Forelimb muscle (tissue), 1 donor: ENCODE measurements around the gene SMOC2. TPM values are rescaled to one million over a fixed set of nuclear protein-coding genes. Genes with fewer than 3 reads are reported as not detected.

Experiments used
- DNase-seq: peaks from one replicate; pipeline ENCODE4 v3.0.0-alpha.2; 2013; ENCODE audit warnings: low read depth
- polyA plus RNA-seq: library from polyadenylated mRNA; unstranded; fragments of 120-200 nt; gene quantifications from one replicate; pipeline ENCODE4 v1.2.1, GENCODE V29; 2013; ENCODE audit not compliant: insufficient read length

SMOC2 gene
- polyA plus RNA-seq, 1 donor: 74.8 TPM

- DNase-seq: no peak
Measured at GRCh38 chr6:168709390-168709789, 268.4 kb downstream of the SMOC2 start.

- DNase-seq: no peak
Measured at GRCh38 chr6:168709991-168710390, 269.0 kb downstream of the SMOC2 start.

DNA sequence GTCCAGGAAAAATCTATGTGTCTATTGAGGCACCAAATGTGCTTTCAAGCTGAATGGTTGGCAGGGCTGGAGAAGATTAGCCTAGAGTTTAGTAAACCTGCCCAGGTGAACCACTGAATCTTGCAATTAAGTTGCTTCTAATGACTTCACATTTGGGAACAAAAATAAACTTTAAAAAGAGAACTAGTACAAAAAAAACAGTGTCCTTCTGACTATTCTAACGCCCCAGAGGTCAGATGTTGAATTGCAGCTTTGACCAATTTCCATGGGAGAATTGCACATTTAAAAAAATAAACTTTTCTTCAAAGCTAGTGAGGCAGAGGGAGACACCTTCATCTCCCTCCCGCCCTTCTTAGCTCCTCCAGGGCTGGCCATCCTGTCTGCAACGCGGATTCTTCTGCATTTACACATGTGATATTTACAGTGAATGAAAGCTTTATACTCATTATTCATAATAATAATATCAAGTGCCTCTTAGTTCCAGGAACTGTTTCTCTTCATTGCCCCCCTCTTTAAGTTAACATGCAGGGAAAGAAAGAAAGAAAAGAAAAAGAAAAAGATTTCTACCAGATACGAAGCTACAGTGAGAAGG is 270.2 kb downstream of the SMOC2 start:
- DNase-seq: no peak

GRCh38 chr6:168711666-168712300 is 270.8 kb downstream of the SMOC2 start:
- no peak for DNase-seq

DNA sequence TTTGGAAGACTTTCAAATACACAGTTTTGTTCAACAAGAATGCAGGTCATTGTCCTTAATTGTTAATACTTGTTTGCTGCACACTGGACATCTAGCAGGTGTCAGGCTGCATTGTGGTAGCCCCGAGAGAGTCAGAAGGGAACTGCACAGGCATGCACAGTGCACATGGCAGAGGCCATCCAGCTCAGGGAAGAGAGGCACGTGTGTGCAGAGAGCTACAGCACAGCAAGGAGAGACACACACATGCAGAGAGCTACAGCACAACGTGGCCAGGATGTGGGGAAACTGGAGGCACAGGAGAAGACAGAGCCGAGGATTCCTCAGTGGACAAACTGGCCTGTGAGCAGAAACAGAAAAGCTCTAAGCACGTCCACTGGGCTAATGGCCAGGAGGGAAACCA is 272.0 kb downstream of the SMOC2 start:
- no peak for DNase-seq

GRCh38 chr6:168713839-168714238 is 272.9 kb downstream of the SMOC2 start:
- DNase-seq: no peak

GRCh38 chr6:168714547-168715260 is 273.7 kb downstream of the SMOC2 start:
- DNase-seq: no peak

- DNase-seq: no peak
Measured at GRCh38 chr6:168715643-168716481, 274.9 kb downstream of the SMOC2 start.

GRCh38 chr6:168716581-168716980 is 275.6 kb downstream of the SMOC2 start:
- no peak for DNase-seq

DNA sequence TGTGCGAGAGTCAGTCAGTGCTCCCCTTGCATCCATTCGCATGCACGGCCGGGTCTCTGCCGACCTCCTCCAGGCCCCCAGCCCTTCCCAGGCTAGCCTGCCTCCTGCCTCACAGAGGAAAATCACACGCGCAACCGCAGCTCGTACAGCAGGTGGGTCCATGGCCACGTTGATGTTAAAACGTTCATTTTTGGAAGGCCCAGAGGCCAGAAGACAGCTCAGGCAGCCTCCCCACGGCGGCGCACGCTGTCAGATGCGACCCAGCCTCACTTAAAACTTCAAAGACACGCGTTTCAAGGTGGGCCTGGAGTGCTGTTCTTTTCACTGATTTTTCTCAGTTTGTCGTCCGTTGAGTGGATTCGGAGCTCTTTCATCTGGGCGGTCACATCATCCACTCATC is 276.5 kb downstream of the SMOC2 start:
- no peak for DNase-seq

Other genes starting within 250 kb of the SMOC2 start
- 1.6 TPM for gene DACT2, start 121.4 kb upstream of the SMOC2 start, polyA plus RNA-seq